HG02884 (cell line): ENCODE data around the gene FNBP1L.

Experiments used
- ATAC-seq: cut with Tn5 transposase; IDR thresholded peaks from one replicate; pipeline ENCODE4 v1.9.1; 2021; ENCODE audit warnings: mild to moderate bottlenecking, moderate library complexity; ENCODE audit not compliant: unreplicated experiment

The FNBP1L gene

DNA sequence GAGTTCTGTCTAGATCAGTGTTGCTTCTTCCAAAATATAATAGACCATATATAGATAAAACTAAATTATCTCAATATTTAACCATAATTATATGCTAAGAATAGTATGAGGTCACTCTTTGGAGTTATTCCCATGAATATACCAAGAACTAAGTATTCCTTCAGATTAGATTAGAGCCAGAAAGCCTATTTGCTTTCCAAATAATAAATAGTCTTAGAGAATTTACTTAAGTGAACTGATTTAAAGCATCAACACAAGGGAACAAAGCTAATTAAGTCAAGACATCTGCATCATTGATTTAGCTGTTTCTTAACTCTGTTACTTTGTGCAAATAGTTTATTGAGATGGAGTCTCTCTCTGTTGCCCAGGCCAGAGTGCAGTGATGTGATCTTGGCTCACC lies 35.7 kb downstream of the FNBP1L start:
- ATAC-seq: no peak

GRCh38 chr1:93488207-93488606 lies 40.3 kb downstream of the FNBP1L start:
- ATAC-seq: no peak

- ATAC-seq: no peak
These were observed 41.8 kb downstream of the FNBP1L start for GRCh38 chr1:93489756-93490155.

- no peak for ATAC-seq
These were observed 42.4 kb downstream of the FNBP1L start for GRCh38 chr1:93490357-93490756.

DNA sequence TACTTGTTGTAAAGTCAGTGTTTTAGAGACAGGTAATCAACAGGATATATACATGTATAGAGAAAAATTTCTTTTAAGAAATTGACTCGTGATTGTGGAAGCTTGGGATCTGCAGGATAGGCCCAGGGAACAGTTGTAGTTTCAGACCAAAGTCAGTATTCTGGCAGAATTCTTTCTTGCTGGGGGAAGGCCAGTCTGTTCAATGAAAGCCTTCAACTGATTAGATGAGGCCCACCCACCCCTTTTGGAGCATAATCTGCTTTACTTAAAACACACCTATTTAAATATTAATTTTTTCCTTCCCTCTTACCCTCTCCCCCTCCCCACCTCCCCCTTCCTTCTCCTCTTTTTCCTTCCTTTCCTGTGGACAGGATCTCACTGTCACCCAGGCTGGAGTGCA lies 48.0 kb downstream of the FNBP1L start:
- ATAC-seq: no peak

- ATAC-seq: no peak
These were observed 48.6 kb downstream of the FNBP1L start for GRCh38 chr1:93496520-93496919.

- no peak for ATAC-seq
These were observed 51.2 kb downstream of the FNBP1L start for GRCh38 chr1:93499075-93499474.

- ATAC-seq: no peak
These were observed 51.6 kb downstream of the FNBP1L start for GRCh38 chr1:93499533-93499932.

DNA sequence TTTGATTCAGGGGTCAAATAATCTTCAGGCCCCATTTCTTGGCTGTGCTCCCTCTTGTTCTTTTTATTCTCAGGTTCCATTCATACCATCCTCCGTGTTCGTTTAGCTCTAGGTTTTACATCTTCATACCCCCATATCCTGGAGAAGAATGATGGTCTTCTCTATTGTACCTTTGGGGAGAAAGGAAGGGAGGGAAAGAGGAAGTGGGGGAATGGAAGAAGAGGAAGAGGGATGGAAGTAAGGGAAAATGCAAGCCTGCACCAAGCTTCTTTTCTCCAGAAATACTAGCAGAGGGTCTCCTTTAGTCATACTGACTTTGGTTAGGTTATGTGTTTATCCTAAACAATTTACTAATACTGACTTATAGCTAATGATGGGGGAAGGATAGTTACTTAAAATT lies 52.4 kb downstream of the FNBP1L start:
- ATAC-seq: no peak

DNA sequence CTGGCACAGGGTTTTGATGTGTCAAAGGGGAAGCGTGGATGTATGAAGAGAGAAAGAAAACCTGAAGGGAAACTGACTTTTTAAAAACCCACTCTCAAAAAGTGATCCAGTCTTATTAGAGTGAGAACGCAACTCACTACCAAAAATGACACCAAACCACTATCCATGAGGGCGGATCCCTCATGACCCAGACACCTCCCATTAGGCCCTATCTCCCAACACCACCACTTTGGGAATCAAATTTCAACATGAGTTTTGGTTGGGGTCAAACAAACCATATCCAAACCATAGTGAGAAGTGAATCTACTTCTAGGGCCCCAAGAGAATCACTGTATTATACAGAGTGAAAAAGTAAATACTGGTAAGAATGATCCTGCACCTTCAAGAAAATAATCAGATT lies 53.5 kb downstream of the FNBP1L start:
- ATAC-seq: no peak

DNA sequence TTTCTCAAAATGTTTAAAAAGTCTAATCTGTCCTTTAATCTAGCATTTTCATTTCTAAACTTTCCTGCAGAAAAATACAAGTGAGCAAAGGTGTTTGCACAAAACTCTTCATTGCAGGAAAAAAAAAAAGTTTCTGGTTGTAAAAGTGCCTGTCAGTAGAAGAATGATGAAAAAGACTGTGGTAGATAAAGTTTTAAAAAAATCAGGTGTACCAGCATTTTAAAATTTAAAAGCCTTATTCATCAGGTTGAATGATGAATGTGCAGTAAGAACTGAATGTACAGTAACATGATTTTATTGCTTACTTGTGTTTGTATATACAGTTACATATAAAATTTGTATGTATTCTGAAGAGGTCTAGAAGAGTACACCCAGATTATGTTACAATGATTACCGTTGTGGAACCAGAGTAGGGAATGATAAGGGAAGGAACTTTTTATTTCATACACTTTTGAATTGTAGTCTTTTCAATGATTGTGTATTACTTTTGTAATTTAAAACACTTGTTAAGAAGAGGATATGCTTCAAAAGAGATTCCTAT lies 54.0 kb downstream of the FNBP1L start:
- ATAC-seq: no peak

DNA sequence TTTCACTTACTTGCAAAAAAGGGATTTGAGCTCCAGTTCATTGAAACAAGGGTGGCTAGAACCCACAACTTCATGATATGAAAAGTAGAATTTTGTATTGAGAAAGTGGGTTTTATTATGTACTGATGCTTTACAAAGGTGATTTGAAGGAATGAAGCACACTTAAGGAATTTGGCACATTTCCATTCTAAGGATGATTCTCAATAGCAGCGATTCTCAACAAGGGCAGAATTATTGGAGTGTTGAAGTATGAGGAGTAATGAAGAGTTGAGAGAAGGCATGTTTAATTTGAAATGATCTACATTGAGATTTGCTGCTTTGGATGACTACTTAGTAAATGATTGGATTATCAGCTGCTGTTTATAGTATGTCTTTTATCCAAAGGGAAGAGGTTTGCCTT lies 54.7 kb downstream of the FNBP1L start:
- no peak for ATAC-seq

- ATAC-seq: no peak
These were observed 55.2 kb downstream of the FNBP1L start for GRCh38 chr1:93503163-93503562.

GRCh38 chr1:93503816-93504215 lies 55.9 kb downstream of the FNBP1L start:
- ATAC-seq: no peak

DNA sequence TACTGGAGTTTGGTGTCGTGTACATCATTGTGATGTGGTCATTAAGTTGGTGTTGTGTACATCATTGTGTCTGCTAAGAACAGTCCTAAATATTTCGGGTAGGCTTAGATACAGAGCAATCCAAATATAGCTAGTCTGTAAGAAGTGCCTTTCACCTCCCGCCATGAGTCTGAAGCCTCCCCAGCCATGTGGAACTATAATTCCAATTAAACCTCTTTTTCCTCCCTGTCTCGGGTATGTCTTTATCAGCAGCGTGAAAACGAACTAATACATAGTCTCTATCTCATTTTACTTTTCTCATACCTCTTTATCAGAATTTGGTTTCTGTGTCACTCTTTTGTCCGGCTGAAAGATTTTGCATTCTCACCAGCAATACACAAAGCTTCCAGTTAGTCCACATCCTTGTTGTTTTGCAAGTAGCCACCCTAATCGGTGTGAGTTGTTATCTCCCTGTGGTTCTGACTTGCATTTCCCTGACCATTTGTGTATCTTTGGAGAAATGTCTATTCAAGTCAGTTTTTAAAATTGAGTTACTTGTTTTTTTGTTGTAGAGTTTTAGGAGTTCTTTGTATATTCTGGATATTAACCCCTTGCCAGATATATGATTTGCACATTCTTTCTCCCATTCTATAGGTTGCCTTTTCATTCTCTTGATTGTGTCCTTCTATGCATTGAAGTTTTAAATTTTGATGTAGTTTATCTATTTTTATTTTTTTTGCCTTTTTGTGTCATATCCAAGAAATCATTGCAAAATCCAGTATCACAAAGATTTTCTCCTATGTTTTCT lies 56.5 kb downstream of the FNBP1L start:
- no peak for ATAC-seq

DNA sequence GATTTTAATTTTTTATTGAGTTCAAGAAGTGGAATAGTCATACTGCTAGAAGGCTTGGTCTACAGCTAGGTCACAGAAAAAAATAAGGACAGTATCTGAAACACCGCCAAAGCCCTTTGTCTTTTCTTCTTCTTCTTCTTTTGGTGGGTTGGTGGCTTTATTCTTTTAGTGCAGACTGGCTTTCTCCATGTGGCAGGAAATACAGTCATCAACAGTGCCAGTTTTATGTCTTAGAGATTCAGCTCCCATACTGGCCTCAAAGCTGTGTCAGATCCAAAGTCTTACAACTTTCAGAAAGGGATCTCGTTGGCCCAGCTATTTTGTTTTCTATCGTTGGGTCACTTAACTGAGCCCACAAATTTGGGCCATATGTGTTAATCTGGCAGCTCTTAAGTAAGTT lies 58.2 kb downstream of the FNBP1L start:
- no peak for ATAC-seq

- no peak for ATAC-seq
These were observed 68.2 kb downstream of the FNBP1L start for GRCh38 chr1:93516164-93516563.

- no peak for ATAC-seq
These were observed 70.6 kb downstream of the FNBP1L start for GRCh38 chr1:93518516-93518915.

GRCh38 chr1:93519199-93519829 lies 71.4 kb downstream of the FNBP1L start:
- ATAC-seq: no peak

- ATAC-seq: no peak
These were observed 73.7 kb downstream of the FNBP1L start for GRCh38 chr1:93521618-93522017.

GRCh38 chr1:93522721-93523120 lies 74.8 kb downstream of the FNBP1L start:
- no peak for ATAC-seq

DNA sequence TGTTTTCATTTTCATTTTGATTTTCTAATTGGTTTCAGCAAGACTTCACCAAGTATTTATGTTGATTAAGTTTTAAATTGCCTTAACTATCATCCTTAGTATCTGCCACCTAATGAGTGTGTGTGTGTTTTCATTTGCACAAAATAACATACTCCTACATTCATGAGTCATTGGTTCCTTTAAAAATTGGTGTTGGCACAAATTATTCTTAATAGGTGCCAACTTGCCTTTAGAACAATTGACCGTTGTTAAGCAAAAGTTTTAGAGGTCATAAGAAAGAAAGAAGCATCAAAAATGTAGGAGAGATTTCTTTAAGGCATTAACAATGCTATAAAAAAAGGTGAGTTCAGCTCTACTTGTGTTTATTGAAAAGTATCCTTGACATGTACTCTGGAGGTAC lies 77.5 kb downstream of the FNBP1L start:
- ATAC-seq: no peak
